NCI-H748 (cell line): ENCODE measurements around the gene COQ8A.
"Not testable (repeated sequence)": the region's sequence is repeated elsewhere in the genome, so short reads cannot be mapped to it uniquely, and the experiment has no call there.

Experiments used
- DNase-seq: peaks from one replicate; lab custom pipeline; 2025; ENCODE audit not compliant: unreplicated experiment; lab: John Stamatoyannopoulos, UW

COQ8A gene

GRCh38 chr1:226951286-226952117 lies 11.4 kb downstream of the COQ8A start:
- DNase-seq, result no peak

GRCh38 chr1:226952118-226952441 lies 12.0 kb downstream of the COQ8A start:
- no peak for DNase-seq

GRCh38 chr1:226953175-226953800 lies 13.2 kb downstream of the COQ8A start:
- DNase-seq, result no peak

- no peak for DNase-seq
Measured at GRCh38 chr1:226954337-226954736, 14.2 kb downstream of the COQ8A start.

GRCh38 chr1:226954777-226955176 lies 14.7 kb downstream of the COQ8A start:
- no peak for DNase-seq

GRCh38 chr1:226955857-226956256 lies 15.8 kb downstream of the COQ8A start:
- not testable (repeated sequence) for DNase-seq

- DNase-seq, result no peak
Measured at GRCh38 chr1:226956942-226957713, 17.0 kb downstream of the COQ8A start.

- DNase-seq, result no peak
Measured at GRCh38 chr1:226957714-226958113, 17.6 kb downstream of the COQ8A start.

- DNase-seq, result no peak
Measured at GRCh38 chr1:226958300-226958699, 18.2 kb downstream of the COQ8A start.

- DNase-seq, result no peak
Measured at GRCh38 chr1:226960256-226960655, 20.2 kb downstream of the COQ8A start.

- no peak for DNase-seq
Measured at GRCh38 chr1:226960944-226961765, 21.1 kb downstream of the COQ8A start.

GRCh38 chr1:226962421-226963391 lies 22.6 kb downstream of the COQ8A start:
- DNase-seq, result no peak

GRCh38 chr1:226964068-226964425 lies 24.0 kb downstream of the COQ8A start:
- no peak for DNase-seq

- DNase-seq, result no peak
Measured at GRCh38 chr1:226964611-226965486, 24.8 kb downstream of the COQ8A start.

GRCh38 chr1:226965581-226966440 lies 25.7 kb downstream of the COQ8A start:
- no peak for DNase-seq

GRCh38 chr1:226966683-226967082 lies 26.6 kb downstream of the COQ8A start:
- no peak for DNase-seq

- no peak for DNase-seq
Measured at GRCh38 chr1:226967665-226968064, 27.6 kb downstream of the COQ8A start.

- DNase-seq, result no peak
Measured at GRCh38 chr1:226971765-226972164, 31.7 kb downstream of the COQ8A start.
